Uterus (tissue), 2 donors: ENCODE results near the gene TREML2.

Experiments
- POLR2A ChIP-seq, 2 donors: fragments of 450-650 bp; IDR thresholded peaks; one replicate each; pipeline ENCODE4 v1.6.1; 2016; ENCODE audit warnings: antibody characterized with exemption in 2 of 2, mild to moderate bottlenecking in 1 of 2, moderate library complexity in 1 of 2
- TF ChIP-seq, protein P1 (sequence below), 4 experiments: fragments of 200-600 bp in 2 of 4; fragments of 450-650 bp in 2 of 4; sonication (generic) in 2 of 4; IDR thresholded peaks; one replicate each; pipeline ENCODE4 v1.5.1; 2016 to 2019; ENCODE audit warnings: antibody characterized with exemption in 4 of 4, mild to moderate bottlenecking in 2 of 4, moderate library complexity in 1 of 4

- TF ChIP-seq, protein P1, sequence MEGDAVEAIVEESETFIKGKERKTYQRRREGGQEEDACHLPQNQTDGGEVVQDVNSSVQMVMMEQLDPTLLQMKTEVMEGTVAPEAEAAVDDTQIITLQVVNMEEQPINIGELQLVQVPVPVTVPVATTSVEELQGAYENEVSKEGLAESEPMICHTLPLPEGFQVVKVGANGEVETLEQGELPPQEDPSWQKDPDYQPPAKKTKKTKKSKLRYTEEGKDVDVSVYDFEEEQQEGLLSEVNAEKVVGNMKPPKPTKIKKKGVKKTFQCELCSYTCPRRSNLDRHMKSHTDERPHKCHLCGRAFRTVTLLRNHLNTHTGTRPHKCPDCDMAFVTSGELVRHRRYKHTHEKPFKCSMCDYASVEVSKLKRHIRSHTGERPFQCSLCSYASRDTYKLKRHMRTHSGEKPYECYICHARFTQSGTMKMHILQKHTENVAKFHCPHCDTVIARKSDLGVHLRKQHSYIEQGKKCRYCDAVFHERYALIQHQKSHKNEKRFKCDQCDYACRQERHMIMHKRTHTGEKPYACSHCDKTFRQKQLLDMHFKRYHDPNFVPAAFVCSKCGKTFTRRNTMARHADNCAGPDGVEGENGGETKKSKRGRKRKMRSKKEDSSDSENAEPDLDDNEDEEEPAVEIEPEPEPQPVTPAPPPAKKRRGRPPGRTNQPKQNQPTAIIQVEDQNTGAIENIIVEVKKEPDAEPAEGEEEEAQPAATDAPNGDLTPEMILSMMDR (IDR thresholded peaks at IDR 0.05), result no peak
- no peak for TF ChIP-seq POLR2A (IDR thresholded peaks at IDR 0.05)
Measured at GRCh38 chr6:41156771-41157170, 44.2 kb downstream of the TREML2 start.
